ENCODE data around the gene AFAP1L2. TPM values are rescaled to one million over a fixed set of nuclear protein-coding genes. Genes with fewer than 3 reads are reported as not detected.

The AFAP1L2 gene
- total RNA-seq, 1 donor from 2014 or later = 6.4 TPM

GRCh38 chr10:114326795-114327194 is 77.5 kb downstream of the AFAP1L2 start:
- Mint-ChIP-seq H3K4me1 (ENCODE audit: unreplicated experiment) (peaks cover 7% of the 10 kb centered on the region), H3K27me3 (no peaks in the 10 kb centered on the region), H3K9me3 (peaks cover 9% of the 10 kb centered on the region), H3K4me3 (no peak overlapping the region), H3K36me3 (peaks cover 4% of the 10 kb centered on the region), H3K27ac (no peak overlapping the region)
- no peak for TF ChIP-seq CTCF (conservative IDR thresholded peaks at IDR 0.05)
- no peak for DNase-seq (ENCODE audit: extremely low spot score, unreplicated experiment)

- Mint-ChIP-seq H3K27ac (no peak overlapping the region), H3K4me1 (ENCODE audit: unreplicated experiment) (peaks cover 4% of the 10 kb centered on the region), H3K4me3 (no peak overlapping the region), H3K27me3 (no peaks in the 10 kb centered on the region), H3K9me3 (peaks cover 10% of the 10 kb centered on the region), H3K36me3 (peaks cover 7% of the 10 kb centered on the region)
- no peak for DNase-seq (ENCODE audit: extremely low spot score, unreplicated experiment)
- no peak for TF ChIP-seq CTCF (conservative IDR thresholded peaks at IDR 0.05)
These were observed 81.3 kb downstream of the AFAP1L2 start for GRCh38 chr10:114323023-114323422.

GRCh38 chr10:114322344-114322743 is 82.0 kb downstream of the AFAP1L2 start:
- peaks cover 7% of the 10 kb centered on the region for H3K36me3 Mint-ChIP-seq
- peaks cover 10% of the 10 kb centered on the region for H3K9me3 Mint-ChIP-seq
- H3K4me1 Mint-ChIP-seq (ENCODE audit: unreplicated experiment) = peaks cover 4% of the 10 kb centered on the region
- H3K27me3 Mint-ChIP-seq = no peaks in the 10 kb centered on the region
- no peak overlapping the region for H3K27ac Mint-ChIP-seq
- no peak for TF ChIP-seq CTCF (conservative IDR thresholded peaks at IDR 0.05)
- DNase-seq (ENCODE audit: extremely low spot score, unreplicated experiment) = no peak
- H3K4me3 Mint-ChIP-seq = no peak overlapping the region

GRCh38 chr10:114320249-114321116 is 83.8 kb downstream of the AFAP1L2 start:
- Mint-ChIP-seq H3K27ac (no peak overlapping the region), H3K27me3 (no peaks in the 10 kb centered on the region), H3K4me3 (no peak overlapping the region), H3K9me3 (peaks cover 10% of the 10 kb centered on the region), H3K4me1 (ENCODE audit: unreplicated experiment) (peaks cover 7% of the 10 kb centered on the region), H3K36me3 (peaks cover 7% of the 10 kb centered on the region)
- no peak for TF ChIP-seq CTCF (conservative IDR thresholded peaks at IDR 0.05)
- no peak for DNase-seq (ENCODE audit: extremely low spot score, unreplicated experiment)

GRCh38 chr10:114319406-114320248 is 84.7 kb downstream of the AFAP1L2 start:
- peaks cover 7% of the 10 kb centered on the region for H3K4me1 Mint-ChIP-seq (ENCODE audit: unreplicated experiment)
- H3K27ac Mint-ChIP-seq = no peak overlapping the region
- no peak overlapping the region for H3K4me3 Mint-ChIP-seq
- peaks cover 10% of the 10 kb centered on the region for H3K9me3 Mint-ChIP-seq
- H3K36me3 Mint-ChIP-seq = peaks cover 7% of the 10 kb centered on the region
- no peak for TF ChIP-seq CTCF (conservative IDR thresholded peaks at IDR 0.05)
- no peak for DNase-seq (ENCODE audit: extremely low spot score, unreplicated experiment)
- no peaks in the 10 kb centered on the region for H3K27me3 Mint-ChIP-seq
